ENCODE measurements around the gene IL1F10. TPM values are rescaled to one million over a fixed set of nuclear protein-coding genes. Genes with fewer than 3 reads are reported as not detected.

IL1F10 gene
- total and polyA plus RNA-seq, 5 experiments from 2014 or later: not detected

DNA sequence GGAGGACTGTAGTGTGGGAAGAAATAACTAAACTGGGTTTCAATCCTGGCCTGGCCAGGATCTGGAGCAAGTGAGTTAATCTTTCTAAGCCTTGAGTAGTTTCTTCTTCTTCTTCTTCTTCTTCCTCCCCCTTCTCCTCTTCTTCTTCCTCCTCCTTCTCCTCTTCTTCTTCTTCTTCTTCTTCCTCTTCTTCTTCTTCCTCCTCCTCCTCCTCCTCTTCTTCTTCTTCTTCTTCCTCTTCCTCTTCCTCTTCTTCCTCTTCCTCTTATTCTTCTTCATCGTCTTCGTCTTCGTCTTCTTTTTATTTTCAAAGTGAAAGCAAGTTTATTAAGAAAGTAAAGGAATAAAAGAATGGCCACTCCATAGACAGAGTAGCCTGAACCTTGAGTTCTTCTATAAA, 53.1 kb downstream of the IL1F10 start:
- no peak for ATAC-seq
- POLR2A ChIA-PET: no interaction called here
- peaks cover 2 to 26% (median 3%) of the 10 kb centered on the region in 5 donors for H3K27me3 Mint-ChIP-seq
- H3K36me3 Mint-ChIP-seq: no peaks in the 10 kb centered on the region
- DNase-seq: no peak
- H3K4me1 Mint-ChIP-seq: peaks cover 2 to 22% (median 18%) of the 10 kb centered on the region in 4 donors
- no peak overlapping the region for H3K4me3 Mint-ChIP-seq
- no peaks in the 10 kb centered on the region for H3K9me3 Mint-ChIP-seq
- peak overlapping the region in 1 of 10 donors; percentile 10 for H3K27ac Mint-ChIP-seq

GRCh38 chr2:113122364-113122763, 54.6 kb downstream of the IL1F10 start:
- H3K27me3 Mint-ChIP-seq: peaks cover 3 to 26% (median 8%) of the 10 kb centered on the region in 5 donors
- no peak for ATAC-seq
- H3K9me3 Mint-ChIP-seq: no peaks in the 10 kb centered on the region
- H3K4me3 Mint-ChIP-seq: no peak overlapping the region
- peaks cover 2 to 24% (median 13%) of the 10 kb centered on the region in 4 donors for H3K4me1 Mint-ChIP-seq
- no peaks in the 10 kb centered on the region for H3K36me3 Mint-ChIP-seq
- DNase-seq: no peak
- POLR2A ChIA-PET: interaction anchor here (1.5 kb wide), 1 partner anchor 10 kb away, joined by 3 read pairs; no protein-coding TSS in a partner anchor
- no peak overlapping the region for H3K27ac Mint-ChIP-seq

- H3K27ac Mint-ChIP-seq: peak overlapping the region in 1 of 10 donors; percentile 15
- H3K4me1 Mint-ChIP-seq: peaks cover 2 to 23% (median 13%) of the 10 kb centered on the region in 4 donors
- DNase-seq (no peak), ATAC-seq (no peak)
- H3K4me3 Mint-ChIP-seq: no peak overlapping the region
- H3K36me3 Mint-ChIP-seq: no peaks in the 10 kb centered on the region
- H3K9me3 Mint-ChIP-seq: no peaks in the 10 kb centered on the region
- peaks cover 3 to 26% (median 8%) of the 10 kb centered on the region in 5 donors for H3K27me3 Mint-ChIP-seq
- POLR2A ChIA-PET: no interaction called here
Observed at GRCh38 chr2:113123726-113124125, 56.0 kb downstream of the IL1F10 start.

GRCh38 chr2:113124181-113124961, 56.6 kb downstream of the IL1F10 start:
- DNase-seq (no peak), ATAC-seq (no peak)
- Mint-ChIP-seq H3K27me3 (peaks cover 3 to 26% (median 8%) of the 10 kb centered on the region in 5 donors), H3K27ac (no peak overlapping the region), H3K9me3 (no peaks in the 10 kb centered on the region), H3K4me1 (peaks cover 2 to 23% (median 13%) of the 10 kb centered on the region in 4 donors), H3K36me3 (no peaks in the 10 kb centered on the region), H3K4me3 (peak overlapping the region in 1 of 10 donors; percentile 15)
- POLR2A ChIA-PET: no interaction called here

Other genes starting within 250 kb of the IL1F10 start
- gene IL1B, start 231.2 kb upstream of the IL1F10 start, total RNA-seq: not detected
- gene IL1B, start 231.2 kb upstream of the IL1F10 start, polyA plus RNA-seq: not detected
- not detected for gene IL37, start 156.8 kb upstream of the IL1F10 start, total RNA-seq
- gene IL37, start 156.8 kb upstream of the IL1F10 start, polyA plus RNA-seq: not detected
- not detected for gene IL36G, start 90.0 kb upstream of the IL1F10 start, total RNA-seq
- gene IL36G, start 90.0 kb upstream of the IL1F10 start, polyA plus RNA-seq: not detected
- 1 to 10 TPM; 1.2 to 2.1 TPM for gene IL36A, start 62.5 kb upstream of the IL1F10 start, total RNA-seq
- under 1 TPM in 2 of 3 donors, not detected in 1; 0.25 to 0.47 TPM for gene IL36A, start 62.5 kb upstream of the IL1F10 start, polyA plus RNA-seq
- not detected for gene IL36B, start 15.1 kb upstream of the IL1F10 start, total RNA-seq
- gene IL36B, start 15.1 kb upstream of the IL1F10 start, polyA plus RNA-seq: not detected
- gene IL36RN, start 8.8 kb upstream of the IL1F10 start, total RNA-seq: not detected
- gene IL36RN, start 8.8 kb upstream of the IL1F10 start, polyA plus RNA-seq: not detected
- gene IL1RN, start 59.6 kb downstream of the IL1F10 start, total RNA-seq: 1 to 10 TPM in 1 of 2 experiments, not detected in 1; 1.2 TPM
- not detected for gene IL1RN, start 59.6 kb downstream of the IL1F10 start, polyA plus RNA-seq
- 100 to 1,000 TPM; 118 to 124 TPM for gene PSD4, start 106.0 kb downstream of the IL1F10 start, total RNA-seq
- gene PSD4, start 106.0 kb downstream of the IL1F10 start, polyA plus RNA-seq: 10 to 100 TPM; 22.8 to 44.1 (median 29.9) TPM
- gene PAX8, start 211.0 kb downstream of the IL1F10 start, total RNA-seq: 1 to 10 TPM in 1 of 2 experiments, under 1 TPM in 1; 0.82 to 1.6 TPM
- gene PAX8, start 211.0 kb downstream of the IL1F10 start, polyA plus RNA-seq: under 1 TPM; 0.52 to 0.73 (median 0.68) TPM

Measured in naive thymus-derived CD8-positive, alpha-beta T cell (primary cell).